Fibroblast of pulmonary artery (primary cell): ENCODE measurements around the gene TMC6.
A peak's percentile ranks its signal among the peaks of the same experiment; 100 is the strongest.
"Not testable (repeated sequence)": the region's sequence is repeated elsewhere in the genome, so short reads cannot be mapped to it uniquely, and the experiment has no call there.

Experiments
- DNase-seq: peaks from one replicate; pipeline ENCODE4 v3.0.0-alpha.2; 2010; ENCODE audit warnings: low read depth
- H3K4me3 ChIP-seq: replicated peaks from 2 replicates; pipeline ENCODE4 v1.5.1; 2011; ENCODE audit warnings: low read depth, mild to moderate bottlenecking, control low read depth, low read length, moderate library complexity
- CTCF ChIP-seq: IDR thresholded peaks from 2 replicates; pipeline ENCODE4 v1.5.1; 2011; ENCODE audit warnings: mild to moderate bottlenecking, control low read depth, low read length, inconsistent platforms; ENCODE audit errors: missing control alignments

The TMC6 gene

GRCh38 chr17:78173097-78173715 is 44.7 kb upstream of the TMC6 start:
- H3K4me3 ChIP-seq = no peak overlapping the region
- TF ChIP-seq CTCF = no peak
- DNase-seq = no peak

GRCh38 chr17:78172249-78173051 is 43.9 kb upstream of the TMC6 start:
- DNase-seq = no peak
- H3K4me3 ChIP-seq = no peak overlapping the region

GRCh38 chr17:78171591-78172248 is 43.2 kb upstream of the TMC6 start:
- DNase-seq = not testable (repeated sequence)

More at GRCh38 chr17:78172249-78173051, 43.9 kb upstream of the TMC6 start:
- TF ChIP-seq CTCF = no peak

GRCh38 chr17:78170692-78171590 is 42.4 kb upstream of the TMC6 start:
- no peak for DNase-seq
- H3K4me3 ChIP-seq = no peak overlapping the region
- no peak for TF ChIP-seq CTCF

More at GRCh38 chr17:78171591-78172248, 43.2 kb upstream of the TMC6 start:
- not testable (repeated sequence) for H3K4me3 ChIP-seq

GRCh38 chr17:78168903-78169793 is 40.6 kb upstream of the TMC6 start:
- peak overlapping the region; percentile 47 for H3K4me3 ChIP-seq
- DNase-seq = peak; percentile 25
- no peak for TF ChIP-seq CTCF

- peak; percentile 34 for DNase-seq
- peak within 1 kb of the TSS; percentile 47 for H3K4me3 ChIP-seq
- TF ChIP-seq CTCF = no peak
These were observed 39.8 kb upstream of the TMC6 start, which contains the start of gene SYNGR2 for GRCh38 chr17:78168242-78168902. Gene SYNGR2 (plus strand): TSS chr17:78168581. CDS start chr17:78168617, 36 bp downstream.
